Keratinocyte (primary cell): ENCODE measurements around the gene RAB35. TPM values are rescaled to one million over a fixed set of nuclear protein-coding genes. Genes with fewer than 3 reads are reported as not detected.

Experiments used
- DNase-seq: peaks from one replicate; pipeline ENCODE4 v3.0.0-alpha.2; 2011; ENCODE audit warnings: low read depth, missing footprints, low spot score
- FAIRE-seq: peaks from 2 replicates; lab custom pipeline; 2011; peaks lifted over from hg19 to GRCh38; lab: Jason Lieb, UNC
- H2AFZ ChIP-seq: 2 replicates; pipeline ENCODE4 v1.6.0; 2012; ENCODE audit warnings: low read length, control low read depth, inconsistent platforms; ENCODE audit not compliant: control insufficient read depth
- H3K27ac ChIP-seq: 2 replicates; pipeline ENCODE4 v1.5.1; 2011; ENCODE audit warnings: low read length; ENCODE audit not compliant: control insufficient read depth, insufficient read depth
- H3K27me3 ChIP-seq: 3 replicates; pipeline ENCODE4 v1.6.0; 2011; ENCODE audit warnings: low read length; ENCODE audit not compliant: control insufficient read depth, insufficient read depth; ENCODE audit errors: extremely low read depth
- H3K36me3 ChIP-seq, 2 experiments: 2 replicates in 1 of 2; 3 replicates in 1 of 2; pipeline ENCODE4 v1.5.1; 2011; ENCODE audit warnings: low read length in 2 of 2, mild to moderate bottlenecking in 1 of 2; ENCODE audit not compliant: control insufficient read depth in 2 of 2, insufficient read depth in 2 of 2; ENCODE audit errors: extremely low read depth in 1 of 2
- H3K4me1 ChIP-seq: 3 replicates; pipeline ENCODE4 v1.5.1; 2011; ENCODE audit warnings: low read length; ENCODE audit not compliant: control insufficient read depth, insufficient read depth; ENCODE audit errors: extremely low read depth
- H3K4me2 ChIP-seq: 3 replicates; pipeline ENCODE4 v1.6.0; 2011; ENCODE audit warnings: low read depth, low read length; ENCODE audit not compliant: control insufficient read depth, insufficient read depth; ENCODE audit errors: extremely low read depth
- H3K4me3 ChIP-seq, 3 experiments: fragments of 200-600 bp in 1 of 3; sonication (generic) in 1 of 3; 2 replicates in 2 of 3; 3 replicates in 1 of 3; pipeline ENCODE4 v1.5.1; 2011 to 2016; ENCODE audit warnings: low read length in 3 of 3, mild to moderate bottlenecking in 3 of 3, control low read depth in 2 of 3, inconsistent platforms in 1 of 3, low read depth in 1 of 3, mixed read lengths in 1 of 3, mixed run types in 1 of 3, moderate library complexity in 1 of 3; ENCODE audit not compliant: control insufficient read depth in 2 of 3, insufficient read depth in 2 of 3; ENCODE audit errors: extremely low read depth in 1 of 3
- H3K79me2 ChIP-seq: 2 replicates; pipeline ENCODE4 v1.6.0; 2012; ENCODE audit warnings: low read length; ENCODE audit not compliant: control insufficient read depth, insufficient read depth
- H3K9ac ChIP-seq: 3 replicates; pipeline ENCODE4 v1.6.0; 2011; ENCODE audit warnings: low read length; ENCODE audit not compliant: control insufficient read depth, insufficient read depth; ENCODE audit errors: extremely low read depth
- H3K9me1 ChIP-seq: 3 replicates; pipeline ENCODE4 v1.6.0; 2011; ENCODE audit warnings: low read length; ENCODE audit not compliant: control insufficient read depth, insufficient read depth; ENCODE audit errors: extremely low read depth
- H3K9me3 ChIP-seq: 2 replicates; pipeline ENCODE4 v1.5.1; 2012; ENCODE audit warnings: low read depth, low read length; ENCODE audit not compliant: control insufficient read depth
- H4K20me1 ChIP-seq: 3 replicates; pipeline ENCODE4 v1.6.0; 2011; ENCODE audit warnings: low read length; ENCODE audit not compliant: control insufficient read depth, insufficient read depth; ENCODE audit errors: extremely low read depth
- EZH2 ChIP-seq: IDR thresholded peaks from one replicate; pipeline ENCODE4 v1.6.1; 2012; ENCODE audit warnings: inconsistent platforms, mild to moderate bottlenecking, low read length, moderate library complexity
- dilution Hi-C: fragments of 300-500 bp; cut with MboI; formaldehyde crosslinking; loops from one replicate; pipeline ENCODE4 v1.7.0; 2020; ENCODE audit warnings: low sequenced_read_pairs; ENCODE audit not compliant: extremely low pct_ligation_motif_present
- polyA plus RNA-seq, 5 experiments: library from polyadenylated mRNA; depleted of rRNA in 3 of 5; stranded (reverse) in 3 of 5; stranded (forward) in 1 of 5; unstranded in 1 of 5; fragments of >200 nt; gene quantifications; 1 replicate in 1 of 5; 2 replicates in 3 of 5; 3 replicates in 1 of 5; pipeline versions ENCODE4 v1.2.1 to v1.2.3, GENCODE V29; 2011 to 2012; ENCODE audit warnings: missing spikeins in 2 of 5, low read depth in 1 of 5, low replicate concordance in 1 of 5
- TF ChIP-seq, protein P1 (sequence below), 3 experiments: IDR thresholded peaks in 1 of 3; conservative IDR thresholded peaks in 1 of 3; optimal IDR thresholded peaks in 1 of 3; 2 replicates in 2 of 3; 3 replicates in 1 of 3; pipeline versions ENCODE3 to v1.5.1; 2011; ENCODE audit warnings: low read length in 3 of 3, mild to moderate bottlenecking in 3 of 3, moderate library complexity in 2 of 3, control low read depth in 1 of 3, inconsistent platforms in 1 of 3; ENCODE audit not compliant: insufficient read depth in 2 of 3; ENCODE audit errors: extremely low read depth in 1 of 3

Gene RAB35
- polyA plus RNA-seq, 1 donor (not counting 4 experiments of a cell fraction or from before 2014, with no cell fraction given): 68.4 TPM

DNA sequence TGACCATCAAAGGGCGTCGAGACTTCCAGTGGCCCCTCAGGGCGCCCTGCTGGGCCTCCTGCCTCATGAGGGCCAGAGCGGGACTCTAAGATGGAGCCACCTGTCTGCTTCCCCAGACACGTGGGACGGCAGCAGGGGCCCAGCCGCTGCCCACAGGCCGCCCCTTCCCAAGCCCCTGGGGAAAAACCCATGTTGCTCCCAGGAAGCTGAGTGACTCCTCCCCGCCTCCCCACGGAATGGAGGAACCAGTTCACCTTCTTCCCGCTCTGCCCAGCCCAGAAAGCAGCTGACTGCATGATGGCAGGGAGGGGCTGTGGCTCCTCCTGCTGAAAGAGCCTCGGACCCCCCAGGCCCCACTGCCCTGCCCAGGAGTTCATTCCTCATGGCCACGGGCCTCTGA lies 14.9 kb downstream of the RAB35 start:
- H3K27me3 ChIP-seq: no peaks in the 10 kb centered on the region
- peaks cover 26% of the 10 kb centered on the region for H3K4me1 ChIP-seq
- no peak overlapping the region for H3K4me3 ChIP-seq
- dilution Hi-C loops: no loop called here
- H3K79me2 ChIP-seq: peaks cover 68% of the 10 kb centered on the region
- peaks cover 2% of the 10 kb centered on the region for H3K9me1 ChIP-seq
- H3K27ac ChIP-seq: peak overlapping the region; percentile 28
- no peak overlapping the region for H2AFZ ChIP-seq
- peaks cover 31 to 49% of the 10 kb centered on the region in 2 experiments for H3K36me3 ChIP-seq
- TF ChIP-seq, protein P1, sequence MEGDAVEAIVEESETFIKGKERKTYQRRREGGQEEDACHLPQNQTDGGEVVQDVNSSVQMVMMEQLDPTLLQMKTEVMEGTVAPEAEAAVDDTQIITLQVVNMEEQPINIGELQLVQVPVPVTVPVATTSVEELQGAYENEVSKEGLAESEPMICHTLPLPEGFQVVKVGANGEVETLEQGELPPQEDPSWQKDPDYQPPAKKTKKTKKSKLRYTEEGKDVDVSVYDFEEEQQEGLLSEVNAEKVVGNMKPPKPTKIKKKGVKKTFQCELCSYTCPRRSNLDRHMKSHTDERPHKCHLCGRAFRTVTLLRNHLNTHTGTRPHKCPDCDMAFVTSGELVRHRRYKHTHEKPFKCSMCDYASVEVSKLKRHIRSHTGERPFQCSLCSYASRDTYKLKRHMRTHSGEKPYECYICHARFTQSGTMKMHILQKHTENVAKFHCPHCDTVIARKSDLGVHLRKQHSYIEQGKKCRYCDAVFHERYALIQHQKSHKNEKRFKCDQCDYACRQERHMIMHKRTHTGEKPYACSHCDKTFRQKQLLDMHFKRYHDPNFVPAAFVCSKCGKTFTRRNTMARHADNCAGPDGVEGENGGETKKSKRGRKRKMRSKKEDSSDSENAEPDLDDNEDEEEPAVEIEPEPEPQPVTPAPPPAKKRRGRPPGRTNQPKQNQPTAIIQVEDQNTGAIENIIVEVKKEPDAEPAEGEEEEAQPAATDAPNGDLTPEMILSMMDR (optimal IDR thresholded peaks at IDR 0.05 in 1 of 3, IDR thresholded peaks at IDR 0.05 in 1 of 3, conservative IDR thresholded peaks at IDR 0.05 in 1 of 3; ENCODE audit: extremely low read depth in 1 of 3, insufficient read depth in 2 of 3, low read length in 3 of 3): no peak
- no peak for TF ChIP-seq EZH2
- H3K9ac ChIP-seq: peak overlapping the region; percentile 30
- DNase-seq (no peak), FAIRE-seq (no peak)
- H3K9me3 ChIP-seq: no peaks in the 10 kb centered on the region
- H4K20me1 ChIP-seq: peaks cover 31% of the 10 kb centered on the region
- H3K4me2 ChIP-seq: peak overlapping the region; percentile 9

DNA sequence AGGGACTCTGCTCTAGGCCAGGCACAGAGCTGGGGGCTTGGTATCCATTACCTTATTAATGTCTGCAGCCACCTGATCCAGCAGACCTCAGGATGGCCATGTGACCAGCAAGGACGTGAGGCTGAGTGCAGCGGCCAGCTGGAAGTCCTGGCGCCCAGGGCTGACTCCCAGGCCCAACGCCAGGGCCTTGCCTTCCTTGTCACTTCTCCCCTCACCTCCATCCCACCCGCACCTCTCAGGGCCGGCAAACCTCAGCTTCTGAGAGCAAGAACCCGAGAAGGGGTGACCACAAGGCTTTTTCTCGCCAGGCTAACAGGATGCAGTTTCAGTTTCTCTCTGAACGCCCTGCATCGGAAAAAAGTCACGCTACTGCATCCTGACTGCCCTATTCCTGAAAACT lies 15.4 kb downstream of the RAB35 start:
- Histone ChIP-seq H3K4me3 (no peak overlapping the region), H4K20me1 (peaks cover 30% of the 10 kb centered on the region), H2AFZ (no peak overlapping the region), H3K4me2 (peak overlapping the region; percentile 9), H3K9me1 (peaks cover 2% of the 10 kb centered on the region), H3K27ac (peak overlapping the region; percentile 28), H3K9ac (peak overlapping the region; percentile 30), H3K27me3 (no peaks in the 10 kb centered on the region), H3K4me1 (peaks cover 26% of the 10 kb centered on the region), H3K36me3 (peaks cover 34 to 54% of the 10 kb centered on the region in 2 experiments), H3K9me3 (no peaks in the 10 kb centered on the region), H3K79me2 (peaks cover 64% of the 10 kb centered on the region)
- FAIRE-seq (no peak), DNase-seq (no peak)
- TF ChIP-seq EZH2: no peak
- dilution Hi-C loops: no loop called here

DNA sequence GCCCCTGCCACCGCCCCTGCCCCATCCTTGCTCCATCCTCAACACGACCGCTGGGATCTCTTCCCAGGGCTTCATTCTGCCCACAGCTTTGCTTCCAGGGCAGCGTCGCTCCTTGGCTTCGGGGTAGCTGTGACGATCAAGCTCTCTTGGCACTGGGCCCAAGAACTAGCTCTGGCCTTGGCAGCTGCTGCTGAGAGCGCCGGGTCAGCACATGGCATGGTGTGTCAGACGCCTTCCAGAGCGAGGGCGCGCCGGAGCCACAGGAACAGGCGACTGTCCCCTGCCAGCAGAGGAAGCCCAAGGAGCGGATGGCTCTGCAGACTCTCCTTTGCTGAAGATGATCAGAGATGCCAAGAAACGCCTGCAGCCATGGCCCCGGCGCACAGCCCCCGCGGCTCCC lies 15.9 kb downstream of the RAB35 start:
- FAIRE-seq (no peak), DNase-seq (no peak)
- no peak for TF ChIP-seq EZH2
- TF ChIP-seq, protein P1 (optimal IDR thresholded peaks at IDR 0.05 in 1 of 3, IDR thresholded peaks at IDR 0.05 in 1 of 3, conservative IDR thresholded peaks at IDR 0.05 in 1 of 3; ENCODE audit: extremely low read depth in 1 of 3, insufficient read depth in 2 of 3, low read length in 3 of 3): no peak
- Histone ChIP-seq H3K4me3 (no peak overlapping the region), H3K27ac (no peak overlapping the region), H3K27me3 (no peaks in the 10 kb centered on the region), H3K9me1 (peaks cover 2% of the 10 kb centered on the region), H3K9ac (no peak overlapping the region), H3K4me2 (no peak overlapping the region), H3K9me3 (no peaks in the 10 kb centered on the region), H2AFZ (no peak overlapping the region), H3K79me2 (peaks cover 60% of the 10 kb centered on the region), H3K4me1 (peaks cover 26% of the 10 kb centered on the region), H3K36me3 (peaks cover 37 to 54% of the 10 kb centered on the region in 2 experiments), H4K20me1 (peaks cover 26% of the 10 kb centered on the region)
- dilution Hi-C loops: no loop called here
